GM19324 (cell line): Measurements from ENCODE around the gene LRRC74B.

ENCODE experiments used
- ATAC-seq: cut with Tn5 transposase; IDR thresholded peaks from one replicate; pipeline ENCODE4 v1.9.1; 2021; ENCODE audit warnings: mild to moderate bottlenecking, moderate library complexity; ENCODE audit not compliant: unreplicated experiment, low FRiP score

The LRRC74B gene

DNA sequence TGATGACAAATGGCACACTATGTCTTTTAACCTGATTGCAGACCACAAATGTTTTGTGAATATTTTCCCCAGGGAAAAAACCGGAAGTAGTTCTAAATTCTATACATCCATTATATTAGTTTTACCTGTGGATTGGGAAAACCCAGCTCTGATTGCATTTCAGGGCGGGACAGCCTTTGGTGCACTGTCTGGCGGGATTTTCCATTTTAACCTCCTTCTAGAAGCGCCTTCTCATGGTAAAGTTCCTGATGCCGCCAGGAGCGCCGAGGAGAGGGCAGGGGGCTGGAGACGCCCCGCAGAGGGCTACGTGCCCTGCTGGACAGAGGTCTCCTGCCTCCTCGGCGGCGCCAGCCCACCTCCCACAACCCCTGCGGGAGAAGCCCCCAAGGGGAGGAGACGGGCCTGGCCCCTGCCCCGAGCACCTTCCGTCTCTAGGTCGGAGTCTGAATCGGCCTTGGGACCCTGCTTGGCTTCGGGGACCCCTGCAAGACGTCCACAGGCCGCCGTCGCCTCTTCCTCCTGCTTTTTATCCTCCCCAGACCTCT is 32.0 kb upstream of the LRRC74B start:
- ATAC-seq, result no peak

DNA sequence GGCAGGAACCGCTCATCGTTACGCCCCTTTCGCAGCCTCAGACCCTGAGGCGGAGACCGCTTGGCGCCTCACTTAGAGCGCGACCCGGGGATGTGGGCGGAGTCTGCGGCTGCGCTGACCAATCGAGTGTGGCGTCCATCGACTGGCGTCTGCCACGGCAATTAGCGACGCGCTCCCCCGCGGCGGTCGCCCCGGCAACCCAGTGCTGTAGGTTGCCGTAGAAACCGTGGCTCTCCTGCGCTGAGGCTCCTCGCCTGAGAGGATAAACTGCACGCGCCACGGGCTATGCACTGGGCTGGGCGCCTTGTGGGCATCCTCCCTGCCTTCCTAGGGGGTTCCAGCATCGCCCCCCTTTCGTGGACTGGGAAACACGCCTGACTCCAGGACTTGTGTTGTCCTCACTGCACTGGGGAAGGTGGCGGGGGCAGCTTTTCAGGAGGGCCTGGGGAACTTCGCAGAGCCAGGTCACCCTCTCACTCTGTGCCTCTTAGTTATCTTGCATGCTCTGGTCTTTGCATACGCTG is 31.5 kb upstream of the LRRC74B start:
- peak; percentile 61 for ATAC-seq

DNA sequence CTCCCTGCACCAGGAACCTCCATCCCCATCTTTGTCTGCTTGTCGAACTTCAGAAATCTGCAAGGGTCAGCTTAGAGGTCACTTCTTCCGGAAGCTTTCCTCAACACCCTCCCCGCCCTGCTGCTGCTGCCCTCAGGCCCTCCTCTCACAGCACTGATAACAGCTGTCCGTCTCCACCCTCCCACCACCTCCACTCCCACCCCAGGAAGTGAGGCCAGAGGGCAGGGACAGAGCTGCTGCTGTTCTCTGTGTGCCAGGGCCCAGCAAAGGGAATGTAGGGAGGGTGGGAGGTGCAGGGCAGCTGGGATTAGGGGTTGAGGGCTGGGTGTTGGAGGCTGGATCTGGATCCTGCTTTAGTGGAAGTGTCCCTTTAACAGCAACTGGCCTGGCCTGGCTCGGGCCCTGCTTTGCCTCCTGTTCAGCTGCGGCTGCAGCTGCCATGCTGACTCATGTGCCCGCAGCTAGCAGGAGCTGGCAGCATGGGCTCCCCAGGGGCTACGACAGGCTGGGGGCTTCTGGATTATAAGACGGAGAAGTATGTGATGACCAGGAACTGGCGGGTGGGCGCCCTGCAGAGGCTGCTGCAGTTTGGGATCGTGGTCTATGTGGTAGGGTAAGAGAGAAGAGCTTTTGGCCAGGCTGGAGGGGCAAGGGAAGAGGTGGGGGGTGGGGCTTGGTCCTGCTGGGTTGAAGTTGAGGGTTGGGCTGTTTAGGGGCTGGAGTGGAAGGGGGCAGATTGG is 30.9 kb upstream of the LRRC74B start, which contains the start of gene P2RX6:
TSS of gene P2RX6 (plus strand) at position 440 of the 740 bp plus-strand sequence. CDS start at position 450, 10 bp downstream.
- no peak for ATAC-seq

DNA sequence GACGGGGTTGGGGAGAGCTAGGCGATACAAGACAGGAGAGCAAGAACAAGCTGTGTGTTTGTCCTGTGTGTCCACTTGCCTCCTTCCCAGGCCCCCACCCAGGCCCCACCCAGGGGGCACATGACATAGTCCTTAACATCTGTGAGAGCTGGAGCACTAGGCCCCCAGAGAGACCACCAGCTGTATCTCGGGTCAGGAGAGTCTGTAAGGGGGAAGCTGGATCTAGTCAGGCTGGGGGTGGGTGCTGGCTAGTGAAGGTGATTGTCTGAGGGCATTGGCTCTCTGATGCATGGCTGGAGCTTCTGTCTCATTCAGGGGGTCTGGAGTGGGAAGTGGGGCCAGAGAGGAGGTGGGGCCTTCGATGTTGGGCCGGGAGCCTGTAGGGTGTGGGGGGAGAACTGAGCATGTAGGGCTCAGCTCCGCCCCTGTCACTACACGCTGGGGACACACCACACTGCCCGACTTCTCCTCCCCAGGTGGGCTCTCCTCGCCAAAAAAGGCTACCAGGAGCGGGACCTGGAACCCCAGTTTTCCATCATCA is 30.2 kb upstream of the LRRC74B start:
- ATAC-seq, result no peak

DNA sequence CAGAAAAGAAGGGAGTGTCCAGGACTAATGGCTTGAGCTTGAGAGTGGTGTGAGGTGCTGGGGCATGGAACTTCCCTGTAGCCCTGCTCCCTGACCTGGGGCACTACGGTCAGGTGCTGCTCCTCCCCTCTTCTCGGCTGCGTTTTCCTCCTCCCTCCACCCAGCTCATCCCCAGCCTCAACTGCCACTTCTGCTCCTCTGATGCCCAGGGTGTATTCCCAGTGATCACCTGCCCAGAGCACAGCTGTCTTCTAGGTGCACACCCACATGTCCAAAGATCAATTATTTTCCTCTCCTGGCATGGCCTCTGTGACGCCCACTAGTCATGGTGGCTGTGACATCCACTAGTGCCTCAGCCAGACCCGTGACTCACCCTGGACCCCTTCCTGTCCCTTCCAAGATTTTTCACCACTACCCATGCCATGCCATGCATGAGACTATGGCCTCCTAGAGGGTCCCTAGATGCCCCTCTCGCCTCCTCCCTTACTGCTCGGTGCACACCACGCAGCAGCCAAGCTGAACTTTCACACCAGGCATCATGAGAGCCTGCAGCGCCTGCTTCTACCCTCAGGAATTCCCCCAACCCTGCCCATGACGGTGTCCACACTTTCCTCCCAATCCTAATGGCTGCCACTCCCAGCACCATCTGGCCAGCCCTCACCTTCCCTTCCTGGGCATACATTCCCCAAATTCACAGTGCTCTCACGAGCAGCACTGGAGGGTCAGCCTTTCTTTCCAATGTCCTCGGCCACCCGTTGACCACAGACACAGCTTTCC is 28.9 kb upstream of the LRRC74B start:
- no peak for ATAC-seq

DNA sequence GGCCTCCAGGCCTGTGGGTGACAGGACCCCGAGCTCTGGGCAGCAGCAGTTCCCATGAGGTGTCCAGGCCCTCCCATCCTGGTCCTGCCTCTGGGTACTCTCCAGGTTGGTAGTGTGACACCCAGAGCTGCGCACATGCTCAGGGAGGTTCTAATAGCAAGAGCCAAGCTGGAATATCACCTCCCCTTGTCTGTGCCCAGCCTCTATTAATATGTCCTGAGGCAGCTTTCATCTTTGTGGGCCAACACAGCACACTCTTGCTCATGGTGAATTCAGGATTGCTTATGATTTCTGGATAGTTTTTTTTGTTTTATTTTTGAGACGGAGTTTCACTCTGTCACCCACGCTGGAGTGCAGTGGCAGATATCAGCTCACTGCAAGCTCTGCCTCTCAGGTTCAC is 27.4 kb upstream of the LRRC74B start:
- no peak for ATAC-seq

DNA sequence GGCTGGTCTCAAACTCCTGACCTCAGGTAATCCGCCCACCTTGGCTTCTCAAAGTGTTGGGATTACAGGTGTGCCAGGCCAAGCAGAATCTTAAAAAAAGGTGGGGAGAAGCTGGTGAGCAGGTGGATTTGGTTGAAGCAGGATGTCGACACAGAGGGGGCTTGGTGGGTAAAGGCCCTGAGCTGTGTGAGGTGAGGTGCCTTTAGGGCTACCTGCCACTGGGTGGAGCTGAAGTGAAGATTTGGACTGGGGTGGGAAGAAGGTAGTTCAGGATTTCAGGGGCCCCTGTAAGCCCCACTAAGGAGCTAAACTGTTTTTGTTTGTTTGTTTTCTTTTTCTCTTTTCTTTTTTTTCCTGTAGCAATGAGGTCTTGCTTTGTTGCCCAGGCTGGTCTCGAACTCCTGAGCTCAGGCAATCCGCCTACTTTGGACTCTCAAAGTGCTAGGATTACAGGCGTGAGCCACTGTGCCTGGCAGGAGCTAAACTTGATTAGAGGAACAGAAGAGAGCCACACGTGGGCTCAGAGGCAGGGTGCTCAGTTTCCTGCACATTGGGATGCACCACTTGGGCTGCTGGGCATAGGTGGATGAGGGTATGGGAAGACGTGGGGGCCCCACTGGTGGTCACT is 24.8 kb upstream of the LRRC74B start:
- ATAC-seq, result no peak

DNA sequence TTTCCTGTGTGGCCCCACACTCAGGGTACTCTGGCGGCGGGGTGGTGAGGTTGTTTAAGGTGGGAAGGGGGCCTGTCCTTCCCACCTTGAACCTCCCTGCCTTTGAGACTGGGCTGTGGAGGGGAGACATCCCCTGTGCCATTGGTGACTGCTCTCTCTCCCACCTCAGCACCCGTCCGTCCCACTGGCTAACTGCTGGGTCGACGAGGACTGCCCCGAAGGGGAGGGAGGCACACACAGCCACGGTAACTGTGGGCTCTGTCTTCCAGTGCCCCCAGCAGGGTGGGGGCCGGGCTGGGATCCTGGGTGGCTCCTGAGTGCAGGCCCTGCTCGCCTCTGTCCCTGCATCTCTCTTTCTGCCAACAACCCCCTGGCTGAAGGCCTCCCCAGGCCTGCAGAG is 23.2 kb upstream of the LRRC74B start:
- no peak for ATAC-seq

DNA sequence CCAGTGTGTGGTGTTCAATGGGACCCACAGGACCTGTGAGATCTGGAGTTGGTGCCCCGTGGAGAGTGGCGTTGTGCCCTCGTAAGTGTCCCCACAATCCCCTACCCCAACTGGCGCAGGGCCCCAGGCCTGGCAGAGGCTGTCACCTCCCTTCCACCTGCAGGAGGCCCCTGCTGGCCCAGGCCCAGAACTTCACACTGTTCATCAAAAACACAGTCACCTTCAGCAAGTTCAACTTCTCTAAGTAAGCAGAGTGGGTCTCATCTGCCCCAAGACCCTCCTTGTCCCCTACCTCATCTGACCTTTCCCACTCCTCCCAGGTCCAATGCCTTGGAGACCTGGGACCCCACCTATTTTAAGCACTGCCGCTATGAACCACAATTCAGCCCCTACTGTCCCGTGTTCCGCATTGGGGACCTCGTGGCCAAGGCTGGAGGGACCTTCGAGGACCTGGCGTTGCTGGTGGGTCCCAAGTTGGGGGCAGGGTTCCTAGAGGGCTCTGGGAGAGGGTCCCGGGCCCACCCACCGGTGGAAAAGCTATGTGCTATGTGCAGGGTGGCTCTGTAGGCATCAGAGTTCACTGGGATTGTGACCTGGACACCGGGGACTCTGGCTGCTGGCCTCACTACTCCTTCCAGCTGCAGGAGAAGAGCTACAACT is 22.7 kb upstream of the LRRC74B start:
- no peak for ATAC-seq

DNA sequence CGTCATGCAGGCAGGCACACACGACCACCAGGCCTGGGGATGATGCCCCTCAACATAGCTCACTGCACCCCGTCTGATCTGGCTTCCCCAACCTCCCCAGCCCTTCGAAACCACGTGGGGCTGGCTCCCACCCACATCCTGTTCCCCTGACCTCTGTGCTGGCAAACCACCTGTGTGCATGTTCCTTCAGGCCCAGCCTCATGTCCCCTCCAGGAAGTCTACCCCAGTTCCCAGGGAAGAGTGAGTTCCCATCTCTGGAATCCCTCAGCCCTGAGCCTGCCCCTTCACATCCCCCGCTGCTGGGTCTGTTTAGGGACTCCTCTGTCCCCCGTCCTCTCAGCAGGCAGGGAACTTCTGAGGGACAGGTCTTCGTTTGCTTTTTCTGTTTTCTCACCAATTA is 20.5 kb upstream of the LRRC74B start:
- ATAC-seq, result no peak

DNA sequence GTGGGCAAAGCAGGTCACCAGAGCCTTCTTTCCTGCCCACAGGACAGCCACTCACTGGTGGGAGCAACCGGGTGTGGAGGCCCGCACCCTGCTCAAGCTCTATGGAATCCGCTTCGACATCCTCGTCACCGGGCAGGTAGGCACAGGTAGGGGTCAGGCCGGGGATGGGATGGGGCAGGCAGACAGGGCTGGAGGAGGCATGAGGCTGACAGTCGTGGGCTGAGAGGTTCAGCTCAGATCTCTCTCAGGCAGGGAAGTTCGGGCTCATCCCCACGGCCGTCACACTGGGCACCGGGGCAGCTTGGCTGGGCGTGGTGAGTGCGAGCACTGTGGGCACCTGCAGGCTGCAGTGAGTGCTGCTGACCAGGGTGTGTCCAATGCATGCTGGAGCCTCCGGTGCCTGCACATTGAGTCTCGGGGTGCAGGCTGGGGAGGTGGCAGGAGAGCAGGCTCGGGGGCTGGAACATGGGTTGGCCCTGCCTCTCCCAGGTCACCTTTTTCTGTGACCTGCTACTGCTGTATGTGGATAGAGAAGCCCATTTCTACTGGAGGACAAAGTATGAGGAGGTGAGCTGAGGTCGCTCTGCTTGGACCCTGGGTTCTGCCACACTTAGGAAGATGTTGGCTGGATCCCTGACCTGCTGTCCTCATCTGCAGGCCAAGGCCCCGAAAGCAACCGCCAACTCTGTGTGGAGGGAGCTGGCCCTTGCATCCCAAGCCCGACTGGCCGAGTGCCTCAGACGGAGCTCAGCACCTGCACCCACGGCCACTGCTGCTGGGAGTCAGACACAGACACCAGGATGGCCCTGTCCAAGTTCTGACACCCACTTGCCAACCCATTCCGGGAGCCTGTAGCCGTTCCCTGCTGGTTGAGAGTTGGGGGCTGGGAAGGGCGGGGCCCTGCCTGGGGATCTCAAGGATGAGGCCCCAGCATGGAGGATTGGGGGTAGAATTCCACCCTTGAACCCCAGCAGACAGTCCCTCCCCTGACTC is 19.7 kb upstream of the LRRC74B start:
- ATAC-seq, result no peak

DNA sequence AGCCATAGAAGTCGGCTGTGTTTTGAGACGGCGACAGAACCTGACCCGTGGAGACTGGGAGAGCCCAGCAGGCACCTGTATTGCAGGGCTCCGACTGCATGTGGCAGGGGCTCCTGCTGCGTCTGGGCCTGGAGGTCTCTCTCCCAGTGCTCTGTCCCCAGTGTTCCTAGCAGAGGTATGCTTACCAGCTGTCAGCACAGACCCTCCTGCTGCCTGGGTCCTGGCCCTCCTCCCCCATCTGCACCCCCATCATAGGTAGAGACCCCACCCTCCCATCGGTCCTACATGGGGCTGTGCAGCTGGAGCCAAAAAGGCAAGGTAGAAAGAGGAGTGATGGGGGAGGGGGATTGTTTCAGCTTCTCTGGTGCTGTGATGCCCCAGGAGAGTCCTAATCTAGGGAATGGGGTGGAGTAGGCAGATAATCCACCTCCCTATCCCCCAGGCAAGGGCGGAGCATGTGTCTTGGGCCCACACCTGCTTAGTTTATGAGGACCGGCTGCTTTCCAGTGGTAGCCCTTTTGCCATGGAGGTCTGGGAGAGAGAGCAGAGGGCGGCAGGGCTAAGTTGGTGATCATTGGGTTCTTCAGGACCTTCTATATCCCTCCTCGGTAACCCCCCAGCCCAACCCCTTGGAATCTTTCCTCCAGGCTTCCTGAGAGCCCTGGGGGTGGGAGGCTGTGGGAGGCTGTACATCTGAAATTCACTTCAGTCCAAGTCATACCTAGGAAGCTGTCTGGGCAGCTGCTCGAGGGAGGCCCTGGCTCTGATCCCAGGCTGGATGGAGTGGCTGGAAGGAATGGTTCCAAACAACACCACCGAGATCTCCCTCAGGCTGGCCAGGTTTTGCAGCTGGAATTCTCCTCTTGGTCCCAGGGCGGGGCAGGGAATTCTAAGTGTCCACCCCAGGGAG is 18.7 kb upstream of the LRRC74B start:
- no peak for ATAC-seq

DNA sequence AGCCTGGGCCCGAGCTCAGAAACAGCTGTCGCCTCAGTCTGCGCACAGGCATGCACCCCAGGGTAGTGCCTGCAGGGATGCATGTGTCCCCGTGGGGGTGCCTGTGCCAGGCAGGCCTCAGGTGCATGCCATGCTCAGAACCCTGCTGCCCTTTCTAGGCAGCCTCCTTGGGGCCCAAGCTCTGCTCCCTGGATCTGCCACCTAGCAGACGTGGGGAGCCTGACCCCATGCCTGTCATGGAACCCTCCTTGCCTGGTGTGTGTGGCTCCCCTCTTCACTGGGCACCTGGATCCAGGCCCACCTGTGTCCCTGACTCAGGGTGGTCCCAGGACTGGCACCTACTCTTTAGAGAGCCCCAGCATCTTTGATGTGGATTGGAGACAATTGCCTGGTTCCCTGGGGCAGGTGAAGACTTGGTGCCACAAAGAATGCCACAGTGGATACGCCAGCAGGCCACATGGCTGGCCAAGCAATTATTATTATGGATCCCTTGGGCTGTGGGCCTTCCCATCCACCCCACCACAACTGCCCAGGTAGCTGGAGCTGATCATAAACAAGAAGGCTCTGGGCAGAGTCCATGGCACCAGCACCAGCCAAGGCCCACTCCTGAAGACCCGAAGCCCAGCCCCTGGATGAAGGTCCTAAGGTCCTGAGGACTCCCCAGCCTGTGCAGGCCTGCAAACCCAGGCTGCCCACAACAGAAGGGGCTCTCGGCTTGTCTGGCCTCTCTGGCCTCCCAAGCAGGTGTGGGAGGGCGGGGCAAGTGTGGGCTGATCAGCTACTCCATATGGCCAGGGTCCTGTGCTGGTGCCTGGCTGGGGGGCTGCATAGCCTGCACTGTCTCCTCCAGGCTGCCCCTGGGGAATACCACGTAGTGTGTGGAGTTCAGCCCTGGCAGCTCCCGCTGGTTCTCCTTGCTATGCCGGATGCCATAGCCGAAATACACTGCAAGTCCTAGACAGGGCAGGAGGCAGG is 17.2 kb upstream of the LRRC74B start:
- ATAC-seq, result no peak

DNA sequence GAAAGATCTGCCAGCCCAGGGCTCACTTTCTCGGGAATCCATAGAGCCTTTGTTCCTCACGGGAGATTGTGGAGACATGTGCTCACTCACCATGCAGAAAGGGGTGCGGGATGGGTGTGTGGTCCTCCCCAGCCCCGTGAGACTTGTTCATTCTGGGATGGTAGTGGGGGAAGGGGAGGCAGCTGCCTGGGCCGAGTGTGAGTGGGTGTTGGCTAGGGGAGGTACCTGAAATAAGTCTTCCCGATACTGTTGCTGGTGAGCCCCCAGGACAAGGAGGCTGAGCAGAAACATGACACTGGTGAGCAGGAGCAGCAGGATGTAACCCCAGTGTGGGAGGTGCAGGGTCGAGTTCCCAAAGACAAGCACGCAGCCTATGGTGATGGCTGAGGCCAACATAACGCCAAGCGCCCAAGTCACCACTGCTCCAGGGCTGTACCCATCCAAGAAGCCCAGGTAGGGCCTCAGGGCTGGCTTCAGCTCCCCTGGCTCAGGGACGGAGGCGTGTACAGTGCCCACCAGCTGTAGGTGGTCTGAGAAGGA is 16.2 kb upstream of the LRRC74B start:
- ATAC-seq, result no peak

DNA sequence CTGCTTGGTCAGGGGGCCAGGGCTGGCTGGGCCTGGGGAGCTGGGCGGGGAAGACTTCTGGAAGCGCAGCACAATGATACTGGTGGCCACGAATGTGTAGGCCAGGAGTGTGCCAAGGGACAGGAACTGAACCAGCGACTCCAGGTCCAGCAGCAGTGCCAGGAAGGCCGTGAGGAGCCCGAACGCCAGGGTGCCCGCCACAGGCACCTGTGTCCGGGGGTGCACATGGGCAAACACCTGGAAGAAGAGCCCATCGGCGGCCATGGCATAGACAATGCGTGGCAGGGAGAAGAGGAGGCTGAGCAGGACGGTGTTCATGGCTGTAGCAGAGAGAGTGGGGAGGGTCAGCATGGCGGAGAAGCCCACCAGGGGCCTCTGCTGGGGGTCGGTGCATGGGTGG is 15.7 kb upstream of the LRRC74B start:
- ATAC-seq, result no peak
